ENCODE measurements around the gene GJA5.

GJA5 gene

GRCh38 chr1:147760481-147761260 is at the start of gene GJA5:
Gene GJA5 (minus strand): TSS chr1:147760602. CDS start chr1:147759238, 1,364 bp downstream.
- no peak for DNase-seq (ENCODE audit: low read depth in 3 of 3)

DNA sequence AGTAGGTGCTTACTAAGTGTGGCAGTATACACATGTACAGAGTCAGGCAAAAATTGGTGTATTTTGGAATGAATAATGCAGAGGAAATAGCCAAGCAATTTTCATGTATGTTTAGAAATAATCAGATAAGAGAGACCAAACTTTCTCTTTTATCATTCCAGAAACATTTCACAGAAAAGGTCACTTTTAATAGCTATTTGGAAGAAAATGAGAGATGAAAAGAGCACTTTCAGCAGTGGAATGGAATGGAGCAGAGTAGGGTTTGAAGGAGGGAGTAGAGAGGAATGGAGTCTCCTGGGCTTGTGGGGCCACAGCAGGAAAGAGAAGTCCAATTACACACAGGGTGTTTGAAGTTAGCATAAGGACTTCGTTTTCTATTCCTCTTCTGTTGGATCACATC is 48.8 kb upstream of the GJA5 start:
- DNase-seq (ENCODE audit: low read depth in 3 of 3) = no peak

- no peak for DNase-seq (ENCODE audit: low read depth in 3 of 3)
Observed at GRCh38 chr1:147808025-147808424, 47.6 kb upstream of the GJA5 start.

DNA sequence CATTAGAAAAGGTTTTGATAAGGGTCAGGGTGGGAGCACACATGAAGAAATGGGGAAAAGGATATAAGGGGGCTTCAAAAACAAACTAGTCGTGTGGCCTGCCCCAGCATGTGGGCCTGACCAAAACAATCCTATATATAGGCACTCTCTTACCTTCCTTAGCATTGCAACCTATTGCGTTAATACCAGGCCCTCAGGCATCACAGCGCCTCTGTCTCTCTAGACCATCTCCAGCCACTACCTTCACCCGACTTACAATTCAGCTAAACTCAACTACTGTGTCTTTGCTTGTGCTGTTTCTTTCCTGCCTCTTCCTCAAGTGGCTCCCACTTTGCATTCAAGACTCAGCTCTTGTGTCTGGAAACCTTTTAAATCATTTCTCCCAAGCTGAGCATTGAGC is 47.0 kb upstream of the GJA5 start:
- DNase-seq (ENCODE audit: low read depth in 3 of 3) = no peak

DNA sequence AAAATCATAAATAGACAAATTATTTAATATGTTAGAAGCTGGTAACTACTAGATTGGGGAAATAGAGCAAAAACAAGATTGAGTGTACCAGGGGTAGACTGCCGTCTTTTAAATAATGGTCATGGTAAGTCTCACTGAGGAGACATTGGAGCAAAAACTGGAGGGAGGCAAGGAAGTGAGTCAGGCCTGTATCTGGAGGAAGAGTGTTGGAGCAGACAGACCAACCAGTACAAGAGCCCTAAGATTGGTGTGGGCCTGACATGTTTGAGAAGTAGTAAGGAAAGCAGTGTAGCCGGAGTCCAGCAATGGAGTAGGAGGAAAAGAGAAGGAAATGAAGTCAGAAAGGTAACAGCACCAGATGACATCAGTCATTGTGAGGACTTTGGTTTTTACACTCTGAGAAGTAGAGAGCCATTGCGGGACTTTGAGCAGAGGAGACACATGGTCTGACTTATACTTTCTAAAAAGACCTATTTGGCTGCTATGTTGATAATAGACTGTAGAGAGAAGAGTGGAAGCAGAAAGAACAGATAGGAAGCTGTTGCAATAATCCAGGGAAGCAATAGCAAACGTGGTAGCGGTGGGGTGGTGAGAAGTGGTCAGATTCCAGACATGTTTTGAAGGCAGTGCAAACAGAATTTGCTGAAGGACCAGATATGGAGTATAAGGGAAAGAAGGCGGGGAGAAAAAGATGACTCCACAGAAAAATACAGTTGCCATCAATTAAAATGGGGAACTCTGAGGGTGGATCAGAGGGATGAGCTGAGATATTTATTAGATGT is 44.7 kb upstream of the GJA5 start:
- no peak for DNase-seq (ENCODE audit: low read depth in 3 of 3)

DNA sequence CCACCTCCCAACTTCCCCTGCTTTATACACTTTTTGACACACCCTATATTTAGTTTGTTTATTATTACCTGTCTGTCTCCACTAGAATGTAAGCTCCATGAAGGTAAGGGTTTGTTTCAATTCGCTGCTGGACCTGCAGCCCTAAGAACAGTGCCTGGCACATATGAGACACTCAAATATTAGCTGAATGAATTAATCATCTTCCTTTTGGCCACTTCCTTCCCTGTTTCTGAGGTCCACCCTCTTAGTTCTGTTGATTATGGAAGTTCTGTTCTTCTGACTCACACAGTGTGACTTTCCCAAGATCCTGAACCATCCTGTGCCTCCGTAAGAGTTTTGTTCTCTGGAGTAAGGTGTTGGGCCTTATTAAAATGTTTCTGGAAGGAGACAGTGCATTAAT is 40.4 kb upstream of the GJA5 start:
- no peak for DNase-seq (ENCODE audit: low read depth in 3 of 3)

DNA sequence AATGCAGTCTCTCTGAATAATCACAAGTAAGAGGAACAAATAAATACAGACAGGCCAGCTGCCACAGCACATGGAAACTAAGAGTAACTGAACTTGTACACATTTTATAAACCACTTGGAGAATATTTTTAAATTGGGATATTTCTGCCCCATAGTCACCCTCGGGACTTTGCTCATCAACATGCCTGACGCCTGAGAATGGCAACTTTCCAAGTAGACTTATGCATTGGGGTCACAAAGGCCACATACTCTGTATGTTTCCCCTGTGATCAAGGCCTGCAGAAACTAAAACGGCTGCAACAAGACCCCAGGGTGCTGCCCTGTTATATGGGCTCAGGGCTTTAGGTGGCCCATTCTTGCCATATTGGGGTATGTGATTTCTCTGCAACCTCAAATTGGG is 38.3 kb upstream of the GJA5 start:
- no peak for DNase-seq (ENCODE audit: low read depth in 3 of 3)

- no peak for DNase-seq (ENCODE audit: low read depth in 3 of 3)
Observed at GRCh38 chr1:147794570-147794969, 34.2 kb upstream of the GJA5 start.

GRCh38 chr1:147791876-147792275 is 31.5 kb upstream of the GJA5 start:
- no peak for DNase-seq (ENCODE audit: low read depth in 3 of 3)

DNA sequence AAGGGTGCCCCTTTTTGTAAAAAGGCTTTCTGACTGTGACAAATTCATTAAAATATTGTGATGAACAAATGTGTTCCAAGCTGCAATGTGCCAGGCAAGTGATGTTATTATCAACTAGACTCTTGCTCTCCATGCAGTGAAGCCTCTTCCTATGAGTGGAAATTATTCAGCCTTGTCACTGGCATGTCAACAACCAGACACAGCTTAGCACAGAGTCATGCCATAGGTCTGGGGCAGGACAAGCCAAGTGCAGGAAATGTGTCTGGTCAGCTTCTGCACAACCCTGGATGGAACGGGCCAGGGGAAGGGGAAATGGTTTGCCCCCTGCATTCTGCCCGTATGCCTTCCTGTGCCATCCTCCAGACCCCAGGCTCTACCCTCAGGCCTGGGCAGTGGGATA is 27.4 kb upstream of the GJA5 start:
- no peak for DNase-seq (ENCODE audit: low read depth in 3 of 3)

- no peak for DNase-seq (ENCODE audit: low read depth in 3 of 3)
Observed at GRCh38 chr1:147786536-147786935, 26.1 kb upstream of the GJA5 start.

DNA sequence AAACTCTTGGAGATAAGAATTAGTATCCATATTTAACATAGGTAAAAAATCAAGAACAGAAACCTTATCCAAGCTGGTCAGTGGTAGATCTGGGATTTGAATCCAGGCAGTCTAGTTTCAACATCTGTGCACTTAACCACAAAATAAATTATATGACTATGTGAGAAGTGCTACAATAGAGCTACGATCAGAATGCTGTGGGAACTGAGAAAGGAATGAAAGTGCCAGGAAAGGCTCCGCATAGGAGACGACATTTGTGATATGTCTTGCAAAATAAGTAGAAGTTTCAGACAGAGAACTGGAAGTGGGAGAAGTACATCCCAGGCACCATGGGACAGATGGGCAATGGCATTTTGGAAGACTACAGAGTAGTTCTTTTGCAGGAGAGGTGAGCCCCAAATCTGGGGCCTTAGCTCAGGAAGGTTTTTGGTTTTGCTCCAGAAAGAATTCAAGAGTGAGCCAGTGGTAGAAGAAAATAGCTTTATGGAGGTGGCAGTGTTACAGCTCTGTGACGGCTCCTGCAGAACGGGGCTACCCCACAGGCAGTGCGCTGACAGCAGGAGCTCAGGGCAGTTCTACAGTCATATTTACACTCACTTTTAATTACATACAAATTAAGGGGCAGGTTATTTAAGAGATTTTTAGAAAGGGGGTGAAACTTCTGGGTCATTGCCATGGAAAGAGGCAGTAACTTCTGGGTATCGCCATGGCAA is 25.5 kb upstream of the GJA5 start:
- DNase-seq (ENCODE audit: low read depth in 3 of 3) = no peak

- no peak for DNase-seq (ENCODE audit: low read depth in 3 of 3)
Observed at GRCh38 chr1:147784941-147785340, 24.5 kb upstream of the GJA5 start.

DNA sequence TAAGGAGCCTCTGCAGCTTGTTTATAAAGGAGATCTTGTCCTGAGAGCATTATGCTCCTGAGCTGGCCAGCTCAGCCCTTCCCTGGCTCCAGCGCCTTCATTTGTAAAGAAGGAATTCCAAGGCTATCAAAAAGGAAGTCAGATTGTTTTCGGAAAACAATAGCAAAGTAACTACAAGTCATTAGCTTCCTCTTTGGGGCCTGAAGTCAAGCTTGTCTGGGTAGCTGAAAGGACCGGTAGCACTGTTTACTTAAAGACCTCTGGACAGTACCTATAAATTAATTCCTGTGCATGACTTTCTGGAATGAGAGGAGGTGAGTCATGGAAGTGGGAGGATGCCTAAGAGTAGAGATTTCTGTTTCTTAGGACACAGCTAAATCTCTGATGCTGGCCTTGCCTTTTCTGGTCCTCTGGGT is 20.7 kb upstream of the GJA5 start:
- no peak for DNase-seq (ENCODE audit: low read depth in 3 of 3)

- DNase-seq (ENCODE audit: low read depth in 3 of 3) = no peak
Observed at GRCh38 chr1:147777694-147778093, 17.3 kb upstream of the GJA5 start.

DNA sequence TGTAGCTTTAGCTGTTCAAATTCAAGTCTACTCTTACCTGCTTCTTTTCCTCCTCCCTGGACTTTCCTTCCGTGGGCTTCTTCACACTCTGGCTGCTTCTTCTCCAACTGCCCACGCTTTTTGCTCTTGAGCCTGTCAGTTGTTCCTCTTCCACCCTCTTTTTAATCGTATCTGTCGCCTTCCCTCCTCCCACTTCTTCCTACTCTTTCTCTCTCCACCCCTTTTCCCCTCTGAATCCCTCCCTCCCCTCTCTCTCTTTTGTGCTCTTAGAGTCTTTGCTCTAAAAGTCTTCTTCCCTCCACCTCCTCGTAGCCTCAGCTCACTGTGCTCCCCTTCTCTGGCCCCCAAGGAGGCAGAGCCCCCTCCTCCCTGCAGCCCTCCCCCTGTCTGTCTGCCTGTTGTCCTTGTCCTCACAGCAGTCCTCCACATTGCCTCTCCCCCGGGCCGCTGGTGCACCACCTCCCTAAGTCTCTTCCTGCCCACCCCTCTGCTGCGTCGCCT is 12.9 kb upstream of the GJA5 start:
- no peak for DNase-seq (ENCODE audit: low read depth in 3 of 3)

GRCh38 chr1:147772570-147772969 is 12.2 kb upstream of the GJA5 start:
- DNase-seq (ENCODE audit: low read depth in 3 of 3) = no peak

- no peak for DNase-seq (ENCODE audit: low read depth in 3 of 3)
Observed at GRCh38 chr1:147771226-147772125, 11.1 kb upstream of the GJA5 start.

DNA sequence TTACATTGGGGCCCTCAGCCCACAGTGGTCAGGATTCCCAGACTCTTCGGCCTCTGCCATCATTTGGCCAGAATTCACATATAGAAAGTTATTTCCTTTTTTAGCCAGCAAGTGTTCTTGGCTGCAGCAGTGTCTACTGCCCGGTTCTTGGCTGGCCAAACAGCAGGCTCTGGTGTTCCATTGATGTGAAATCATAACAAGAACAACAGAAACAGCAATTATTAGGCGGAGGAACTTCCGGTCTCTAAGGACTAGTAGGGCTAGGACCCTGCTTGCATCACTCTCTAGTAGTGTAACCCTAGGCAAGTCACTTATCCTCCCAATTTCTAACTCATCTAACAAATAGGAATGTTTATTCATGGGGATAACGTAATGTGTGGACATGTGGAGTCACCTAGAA is 8.7 kb upstream of the GJA5 start:
- DNase-seq (ENCODE audit: low read depth in 3 of 3) = no peak

GRCh38 chr1:147768582-147768981 is 8.2 kb upstream of the GJA5 start:
- no peak for DNase-seq (ENCODE audit: low read depth in 3 of 3)

DNA sequence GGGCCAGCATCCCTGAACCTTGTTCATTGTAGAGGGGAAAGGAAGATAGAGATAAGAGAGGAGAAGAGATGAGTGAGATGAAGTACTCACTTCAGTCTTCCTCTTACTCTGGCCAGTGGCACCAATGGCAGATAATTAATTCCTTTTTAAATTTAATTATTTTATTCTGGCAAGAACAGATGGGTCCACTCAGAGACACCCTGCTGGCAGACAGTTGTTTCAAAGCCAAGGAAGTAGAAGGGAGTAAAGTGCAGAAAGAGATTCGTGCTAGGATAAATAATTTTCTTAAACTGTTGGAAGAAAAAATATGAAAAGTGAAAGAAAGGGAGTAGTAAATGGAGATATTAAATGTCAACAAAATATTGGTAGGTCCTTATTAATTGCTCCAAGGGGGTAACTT is 7.7 kb upstream of the GJA5 start:
- no peak for DNase-seq (ENCODE audit: low read depth in 3 of 3)

Data from stimulated activated CD4-positive, alpha-beta T cell treated with anti-CD3 and anti-CD28 coated beads, TNF-alpha, amount 100 ng/mL, for 24 hours (primary cell).